COLO668 (cell line): Measurements from ENCODE around the gene RGS19.

Experiments used
- DNase-seq: peaks from one replicate; lab custom pipeline; 2025; ENCODE audit not compliant: unreplicated experiment; lab: John Stamatoyannopoulos, UW

RGS19 gene

GRCh38 chr20:64077876-64078551 is 1.3 kb downstream of the RGS19 start:
- no peak for DNase-seq

DNA sequence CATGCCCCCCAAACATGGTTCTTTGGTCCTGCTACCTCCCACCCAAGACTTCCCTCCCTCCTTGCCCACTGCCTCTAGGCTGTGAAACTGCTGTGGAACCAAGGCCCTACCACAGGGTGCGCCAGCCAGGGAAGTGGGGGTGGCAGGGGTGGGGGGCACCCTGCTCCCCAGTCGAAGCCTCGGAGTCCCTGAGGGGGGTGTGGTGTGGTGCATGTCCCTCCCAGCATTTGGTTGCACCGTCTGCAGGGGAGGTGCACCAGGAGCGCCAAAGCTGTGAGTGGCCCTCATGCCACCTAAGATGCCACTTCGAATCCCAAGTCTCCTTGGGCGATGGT is 1.8 kb downstream of the RGS19 start:
- DNase-seq = no peak

- DNase-seq = no peak
These were observed 2.2 kb downstream of the RGS19 start for GRCh38 chr20:64077094-64077493.

DNA sequence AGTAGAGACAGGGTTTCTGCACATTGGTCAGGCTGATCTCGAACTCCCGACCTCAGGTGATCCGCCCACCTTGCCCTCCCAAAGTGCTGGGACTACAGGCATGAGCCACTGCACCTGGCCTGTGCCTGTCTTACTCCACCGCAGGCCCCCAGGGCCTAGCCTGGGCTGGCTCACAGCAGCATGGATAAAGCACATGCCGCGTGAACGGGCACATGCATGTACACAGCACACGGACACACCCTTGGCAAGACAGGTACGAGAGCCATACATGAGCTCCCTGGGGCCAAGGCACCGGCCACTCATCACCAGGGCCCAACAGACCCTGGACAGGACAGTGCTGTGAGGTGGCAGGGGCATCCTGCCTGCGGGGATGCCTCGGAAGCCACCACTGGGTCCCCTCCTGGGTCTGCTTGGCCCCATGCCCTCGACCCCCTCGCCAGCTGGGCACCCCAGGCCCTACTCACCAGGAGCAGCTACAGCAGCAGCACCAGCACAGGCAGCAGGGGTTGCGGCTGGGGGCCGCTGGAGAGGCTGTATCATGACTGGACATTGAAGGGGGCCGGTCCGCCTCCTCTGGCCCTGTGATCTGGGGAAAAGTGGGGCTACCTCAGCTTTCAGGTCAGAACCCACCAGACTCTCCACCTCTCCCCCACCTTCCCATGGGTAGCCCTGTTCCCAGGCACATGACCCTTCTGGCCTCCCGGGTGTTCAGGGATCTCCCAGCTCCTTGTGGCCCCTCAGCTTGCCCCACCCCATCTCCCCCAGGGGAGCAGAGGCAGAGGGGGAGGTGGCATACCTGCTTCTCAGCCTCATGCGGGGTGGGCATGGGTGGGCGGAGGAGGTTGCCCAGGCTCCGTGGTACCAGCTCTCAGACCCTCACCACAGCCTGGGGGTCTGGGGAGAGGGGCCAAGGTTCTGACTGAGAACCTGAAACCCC is 3.0 kb downstream of the RGS19 start:
- DNase-seq = no peak

- DNase-seq = no peak
These were observed 3.8 kb downstream of the RGS19 start for GRCh38 chr20:64075556-64075955.

DNA sequence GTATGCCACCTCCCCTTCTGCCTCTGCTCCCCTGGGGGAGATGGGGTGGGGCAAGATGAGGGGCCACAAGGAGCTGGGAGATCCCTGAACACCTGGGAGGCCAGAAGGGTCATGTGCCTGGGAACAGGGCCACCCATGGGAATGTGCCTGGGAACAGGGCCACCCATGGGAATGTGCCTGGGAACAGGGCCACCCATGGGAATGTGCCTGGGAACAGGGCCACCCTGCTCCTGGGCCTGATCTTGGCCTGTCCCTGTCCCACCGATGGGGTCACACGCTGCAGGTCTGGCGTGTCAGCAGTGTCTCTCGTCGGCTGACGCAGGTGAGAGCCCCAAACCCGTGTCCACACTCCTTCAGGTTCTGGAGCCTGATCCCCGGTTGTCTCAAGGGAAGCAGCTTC is 4.4 kb downstream of the RGS19 start:
- DNase-seq = no peak

DNA sequence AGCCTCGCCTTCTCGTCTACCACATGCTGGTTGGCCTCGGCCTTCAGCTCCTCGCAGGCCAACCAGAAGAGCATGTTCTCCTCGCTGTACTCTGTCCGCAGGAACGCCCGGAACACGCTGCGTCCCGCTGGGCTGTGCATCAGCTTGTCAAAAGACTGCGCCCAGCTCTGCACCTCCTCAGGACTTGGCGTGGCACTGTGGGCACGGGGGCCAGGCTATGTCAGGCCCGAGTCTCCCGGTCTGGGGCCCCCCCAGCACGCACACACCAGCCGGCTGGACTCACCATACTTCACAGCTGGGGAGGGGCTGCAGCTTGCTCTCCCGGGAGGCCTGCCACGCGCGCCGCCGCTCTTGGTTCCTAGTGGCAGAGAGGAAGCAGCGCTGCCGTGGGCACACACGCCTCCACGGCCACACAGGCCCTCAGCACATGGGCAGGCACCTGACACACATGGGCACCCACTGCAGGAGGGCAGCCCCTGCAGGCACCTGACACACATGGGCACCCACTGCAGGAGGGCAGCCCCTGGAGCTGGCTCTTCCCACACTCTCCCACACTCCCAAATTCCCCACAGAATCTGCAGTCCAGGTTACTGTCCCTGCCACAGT is 5.0 kb downstream of the RGS19 start:
- no peak for DNase-seq

DNA sequence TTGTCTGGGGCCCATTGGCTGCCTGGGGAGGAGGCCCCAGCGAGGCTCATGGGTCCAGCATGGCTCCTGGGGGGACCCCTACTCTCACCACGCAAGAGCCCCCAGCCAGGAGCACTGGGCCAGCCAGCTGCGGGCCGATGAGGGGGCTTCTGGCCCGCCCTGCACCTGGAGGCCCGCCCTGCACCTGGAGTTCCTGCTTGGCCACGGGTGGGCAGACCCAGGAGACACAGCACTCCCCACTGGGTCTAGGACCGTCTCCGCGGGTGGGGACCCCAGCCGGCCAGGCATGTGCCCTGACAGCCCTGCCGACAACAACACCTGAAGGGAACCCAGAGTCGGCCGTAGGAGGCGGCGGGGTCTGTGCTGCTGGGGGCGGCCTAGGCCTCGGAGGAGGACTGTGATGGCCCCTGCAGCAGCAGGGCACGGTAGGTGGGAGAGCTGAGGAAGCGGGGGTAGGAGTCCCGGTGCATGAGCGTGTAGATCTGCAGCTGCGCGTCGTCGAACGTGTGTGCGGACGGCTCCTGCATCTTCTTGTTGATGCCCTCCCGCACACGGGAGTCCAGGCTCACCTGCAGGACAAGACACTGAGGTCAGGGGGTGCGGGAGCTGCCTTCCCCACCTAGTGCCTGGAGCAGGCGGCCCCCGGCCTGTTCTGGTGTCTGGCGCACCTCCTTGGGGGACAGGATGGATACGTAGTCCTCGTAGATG is 5.7 kb downstream of the RGS19 start:
- no peak for DNase-seq

DNA sequence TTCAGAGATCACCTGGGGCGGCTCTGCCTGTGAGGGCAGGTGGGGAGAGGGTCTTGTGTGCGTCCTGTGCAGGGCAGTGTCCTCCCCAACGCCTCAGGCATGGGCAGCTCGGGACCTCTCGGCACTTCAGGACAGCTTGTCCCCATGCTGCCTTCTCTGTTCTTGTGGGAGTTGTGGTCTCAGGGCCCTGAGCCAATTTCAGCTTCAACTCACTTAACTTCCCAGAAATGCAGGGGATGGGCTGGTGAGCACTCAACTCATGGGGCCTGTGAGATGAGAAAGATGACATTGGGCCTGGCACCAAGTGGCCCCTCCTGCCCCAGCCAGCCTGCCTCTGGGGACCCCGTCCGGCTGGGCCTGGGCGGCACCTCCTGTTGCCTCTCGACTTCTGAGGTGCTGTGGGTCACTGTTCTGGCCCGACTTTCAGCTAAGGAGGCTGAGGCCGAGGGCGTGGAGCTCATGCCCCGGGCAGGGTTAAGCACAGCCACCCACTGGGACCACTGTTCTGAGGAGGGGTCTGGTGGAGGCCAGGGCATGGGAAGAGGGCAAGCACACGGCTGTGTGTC is 6.7 kb downstream of the RGS19 start:
- no peak for DNase-seq

DNA sequence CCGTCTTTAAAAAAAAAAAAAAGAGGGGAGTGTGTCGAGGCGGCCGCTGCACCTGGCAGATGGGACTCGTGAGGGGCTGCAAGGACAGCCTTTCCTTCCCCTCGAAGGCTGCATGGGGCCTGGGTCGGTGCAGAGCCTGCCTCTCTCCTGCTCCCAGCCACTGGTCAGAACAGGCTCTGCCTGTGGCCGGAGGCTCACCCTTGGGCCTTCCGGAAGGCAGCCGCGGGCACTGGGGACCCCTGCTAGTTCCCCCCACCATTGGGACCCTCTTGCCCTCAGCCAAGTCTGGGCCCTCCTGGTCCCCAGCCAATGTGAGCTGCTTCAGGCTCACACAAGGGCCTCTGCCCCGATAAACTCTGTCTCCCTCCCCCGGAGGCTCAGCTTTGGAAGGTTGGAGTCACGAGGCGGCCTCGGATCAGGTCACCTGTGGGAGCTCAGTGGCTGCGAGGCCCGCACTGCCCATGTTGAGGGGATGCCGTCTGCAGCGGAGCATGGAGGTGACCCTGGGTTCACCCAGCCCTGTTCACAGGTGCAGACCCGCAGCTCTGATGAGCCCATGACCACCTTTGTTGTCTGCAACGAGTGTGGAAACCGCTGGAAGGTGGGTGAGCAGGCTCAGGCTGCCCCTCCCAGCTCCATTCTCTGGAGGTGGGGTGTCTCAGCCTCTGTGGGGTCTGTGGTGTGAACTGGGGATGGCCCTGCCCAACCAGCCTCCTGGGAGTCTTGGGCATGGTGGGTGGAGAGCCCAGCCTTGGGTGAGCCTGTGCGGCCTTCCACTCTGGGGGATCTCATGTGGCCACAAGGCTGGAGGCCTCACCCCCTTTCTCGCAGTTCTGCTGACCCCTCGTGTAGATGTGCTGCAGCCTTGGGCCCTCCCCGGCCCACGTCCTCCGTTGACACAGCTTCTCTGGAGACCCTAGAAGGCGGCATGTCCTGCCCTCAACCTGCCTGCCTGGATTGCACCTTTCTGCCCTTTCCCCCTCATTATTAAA is 7.7 kb downstream of the RGS19 start:
- no peak for DNase-seq

DNA sequence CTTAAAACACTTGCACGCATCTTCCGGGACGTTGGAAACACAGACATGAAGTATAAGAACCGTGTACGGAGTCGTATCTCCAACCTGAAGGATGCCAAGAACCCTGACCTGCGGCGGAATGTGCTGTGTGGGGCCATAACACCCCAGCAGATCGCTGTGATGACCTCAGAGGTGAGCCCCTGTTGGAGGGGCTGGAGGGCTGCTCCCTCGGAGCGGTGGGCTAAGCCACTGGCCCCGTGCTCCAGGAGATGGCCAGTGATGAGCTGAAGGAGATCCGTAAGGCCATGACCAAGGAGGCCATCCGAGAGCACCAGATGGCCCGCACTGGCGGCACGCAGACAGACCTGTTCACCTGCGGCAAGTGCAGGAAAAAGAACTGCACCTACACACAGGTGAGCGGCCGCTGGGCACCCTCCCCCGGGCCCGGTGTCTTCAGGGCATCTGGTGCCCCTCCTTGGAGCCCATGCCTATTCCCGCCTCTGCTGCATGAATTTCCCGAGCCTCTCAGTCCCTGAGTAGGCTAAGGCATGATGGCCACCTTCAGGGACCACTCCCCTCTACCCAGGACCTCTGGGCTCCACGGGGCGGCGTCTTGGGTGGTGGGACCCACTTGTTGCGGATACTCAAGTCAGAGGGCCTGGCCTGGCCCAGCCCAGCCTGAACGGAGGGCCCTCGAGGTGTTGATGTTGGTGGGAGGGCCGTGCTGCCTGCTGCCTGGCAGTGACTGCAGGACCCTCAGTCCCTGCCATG is 8.9 kb downstream of the RGS19 start:
- DNase-seq = no peak

DNA sequence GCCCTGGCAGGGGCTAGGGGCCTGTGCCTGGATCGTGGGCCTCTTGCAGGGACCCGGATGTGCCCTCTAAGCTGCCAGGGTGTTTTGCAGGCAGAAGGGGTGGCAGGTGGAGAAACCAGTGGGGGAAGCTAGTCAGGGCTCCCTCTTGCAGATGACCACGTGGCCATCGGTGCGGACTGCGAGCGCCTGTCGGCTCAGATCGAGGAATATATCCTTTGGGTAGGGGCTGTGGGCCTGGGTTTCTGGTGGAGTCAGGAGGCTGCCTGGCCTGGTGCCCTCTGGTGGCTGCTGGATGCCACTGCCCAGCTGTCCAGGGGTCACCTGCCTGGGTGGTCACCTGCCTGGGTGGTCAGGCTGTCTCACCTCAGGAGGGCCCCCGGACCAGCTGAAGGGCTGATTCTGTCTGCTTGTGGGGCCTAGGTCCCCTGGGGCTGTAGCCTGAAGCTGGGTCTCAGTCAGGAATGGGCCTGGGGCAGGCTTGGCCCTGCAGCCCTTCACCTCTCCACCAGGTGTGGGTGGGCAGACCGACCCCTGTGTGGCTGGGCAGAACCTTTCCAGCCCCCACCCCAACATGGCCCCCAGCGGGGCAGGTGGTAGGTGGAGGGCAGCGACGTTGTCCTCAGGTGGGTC is 9.6 kb downstream of the RGS19 start:
- DNase-seq = peak; percentile 43

DNA sequence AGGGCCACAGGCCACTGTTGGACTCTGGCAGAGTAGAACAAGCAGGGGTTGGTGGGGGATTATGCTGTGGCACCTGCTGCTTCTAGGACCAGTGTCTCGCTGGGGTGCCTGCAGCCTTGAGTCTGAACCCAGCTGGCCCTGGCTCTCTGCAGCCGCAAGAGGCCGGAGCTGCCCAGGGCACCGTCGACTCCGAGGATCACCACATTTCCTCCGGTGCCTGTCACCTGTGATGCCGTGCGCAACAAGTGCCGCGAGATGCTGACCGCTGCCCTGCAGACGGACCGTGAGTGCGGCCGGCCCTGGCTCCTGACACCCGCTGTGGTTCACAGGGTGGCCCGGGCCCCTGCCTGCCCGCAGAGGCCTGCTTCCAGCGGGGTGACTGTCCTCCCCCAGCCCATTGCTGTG is 10.1 kb downstream of the RGS19 start:
- no peak for DNase-seq

GRCh38 chr20:64068386-64069208 is 10.7 kb downstream of the RGS19 start:
- DNase-seq = no peak

DNA sequence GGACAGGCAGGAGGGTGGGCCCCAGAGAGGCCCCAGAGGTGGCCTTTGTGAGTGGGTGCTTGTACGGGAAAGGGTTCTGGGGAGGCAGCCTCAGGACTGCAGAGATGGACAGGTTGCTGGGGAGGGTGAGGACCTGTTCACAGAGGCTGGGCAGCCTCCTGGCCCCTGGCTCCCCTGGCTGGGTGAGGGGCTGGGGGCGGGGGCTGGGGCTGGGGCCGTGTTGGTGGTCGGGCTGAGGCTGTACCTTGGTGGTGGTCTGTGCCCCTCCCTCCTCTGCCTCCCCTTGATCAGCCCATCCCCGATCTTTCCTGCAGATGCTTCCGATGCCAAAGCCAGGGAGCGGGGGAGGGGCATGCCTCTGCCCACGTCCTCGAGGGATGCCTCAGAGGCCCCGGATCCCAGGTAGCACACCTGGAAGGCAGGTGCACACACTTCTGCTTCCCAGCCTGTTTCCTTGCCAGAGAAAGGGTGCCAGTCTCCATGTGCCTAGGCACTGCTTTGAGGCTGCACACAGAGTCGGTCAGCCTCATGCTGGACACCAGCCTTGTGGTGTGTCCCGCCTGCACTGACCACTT is 11.5 kb downstream of the RGS19 start:
- peak; percentile 25 for DNase-seq

DNA sequence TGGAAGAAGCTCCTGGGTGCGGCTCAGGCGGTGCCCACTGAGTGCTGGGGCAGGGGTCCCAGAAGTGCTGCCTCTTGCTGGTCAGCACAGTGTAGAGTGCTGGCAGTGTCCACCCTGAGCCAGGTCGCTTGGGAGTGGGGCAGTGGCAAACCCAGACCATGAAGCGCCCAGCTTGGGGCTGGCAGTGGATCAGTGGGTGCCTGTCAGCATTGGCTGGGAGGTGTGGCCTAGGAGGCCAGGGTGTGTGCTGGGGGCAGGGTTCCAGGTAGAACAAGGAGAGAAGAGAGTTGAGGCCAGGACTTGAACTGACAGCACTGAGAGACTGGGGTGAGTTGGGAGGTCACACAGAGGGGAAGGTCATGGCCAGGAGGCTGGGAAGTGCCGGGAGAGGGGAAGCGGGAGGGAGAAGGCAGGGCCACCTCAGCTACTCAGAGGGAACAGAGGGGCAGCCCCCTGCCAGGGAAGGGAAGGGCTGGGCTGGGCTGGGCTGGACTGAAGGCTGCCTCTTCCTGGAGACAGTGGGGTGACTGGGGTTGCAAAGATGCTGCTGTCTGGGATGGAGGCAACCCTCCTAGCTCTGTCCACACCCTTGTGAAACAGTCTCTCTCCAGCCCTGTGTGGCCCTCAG is 12.2 kb downstream of the RGS19 start:
- DNase-seq = no peak

DNA sequence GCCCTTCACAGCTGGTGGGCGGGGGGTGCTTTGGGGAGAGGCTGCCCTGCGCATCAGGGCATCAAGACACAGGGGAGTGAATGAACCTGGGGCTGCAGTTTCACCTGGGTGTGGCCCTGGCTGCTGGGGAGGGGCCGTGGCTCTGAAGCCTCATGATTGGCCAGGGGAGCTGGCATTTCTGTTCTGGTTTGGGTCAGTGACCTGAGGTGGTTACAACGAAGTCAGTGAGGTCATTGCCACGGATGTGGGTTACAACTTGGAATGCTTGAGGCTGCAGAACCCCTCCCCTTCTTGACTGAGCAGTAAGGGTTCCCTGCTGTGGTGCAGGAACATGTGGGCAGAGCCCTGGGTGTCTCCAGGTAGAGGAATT is 13.4 kb downstream of the RGS19 start:
- DNase-seq = no peak
